ENCODE data around the gene UQCC5. TPM values are rescaled to one million over a fixed set of nuclear protein-coding genes. Genes with fewer than 3 reads are reported as not detected.

Gene UQCC5
- total and polyA plus RNA-seq, 4 donors = 3.3 to 39.9 (median 6.8) TPM

- Histone ChIP-seq H3K9me3 (ENCODE audit: control insufficient read depth in 4 of 4, low read length in 3 of 4) (no peaks in the 10 kb centered on the region), H3K4me1 (ENCODE audit: control insufficient read depth in 4 of 4, insufficient read depth in 4 of 4, low read length in 3 of 4) (peaks cover 0 to 4% (median 0%) of the 10 kb centered on the region in 4 donors), H3K27ac (ENCODE audit: low read depth in 1 of 2, low read length in 2 of 2) (no peak overlapping the region), H3K36me3 (ENCODE audit: control insufficient read depth in 4 of 4, insufficient read depth in 3 of 4, low read depth in 1 of 4, low read length in 3 of 4) (no peaks in the 10 kb centered on the region), H3K4me3 (ENCODE audit: low read depth in 1 of 3, low read length in 3 of 3) (no peak overlapping the region), H3K27me3 (ENCODE audit: control insufficient read depth in 4 of 4, insufficient read depth in 4 of 4, low read length in 3 of 4) (no peaks in the 10 kb centered on the region), H3K9ac (ENCODE audit: low read depth in 1 of 2, low read length in 2 of 2) (no peak overlapping the region)
- WGBS = 95% methylated on average over 33 of the region's 33 CpGs
- no peak for DNase-seq (ENCODE audit: low spot score)
- TF ChIP-seq JUND (IDR thresholded peaks at IDR 0.05) (no peak), FOXA2 (IDR thresholded peaks at IDR 0.05) (no peak), ZBTB33 (IDR thresholded peaks at IDR 0.05) (no peak), EGR1 (IDR thresholded peaks at IDR 0.05; ENCODE audit: low read depth in 2 of 2) (no peak), HNF4A (conservative IDR thresholded peaks at IDR 0.05) (no peak), HNF4G (IDR thresholded peaks at IDR 0.05) (no peak), YY1 (IDR thresholded peaks at IDR 0.05) (no peak), FOXA1 (IDR thresholded peaks at IDR 0.05) (no peak), NR2F2 (IDR thresholded peaks at IDR 0.05) (no peak), RXRA (IDR thresholded peaks at IDR 0.05) (no peak), TAF1 (conservative IDR thresholded peaks at IDR 0.05) (no peak), RAD21 (IDR thresholded peaks at IDR 0.05) (no peak), SP1 (IDR thresholded peaks at IDR 0.05) (no peak), GABPA (IDR thresholded peaks at IDR 0.05 in 1 of 2, conservative IDR thresholded peaks at IDR 0.05 in 1 of 2) (no peak)
- TF ChIP-seq, protein P1, sequence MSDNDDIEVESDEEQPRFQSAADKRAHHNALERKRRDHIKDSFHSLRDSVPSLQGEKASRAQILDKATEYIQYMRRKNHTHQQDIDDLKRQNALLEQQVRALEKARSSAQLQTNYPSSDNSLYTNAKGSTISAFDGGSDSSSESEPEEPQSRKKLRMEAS (IDR thresholded peaks at IDR 0.05) = no peak
- TF ChIP-seq, protein P2, sequence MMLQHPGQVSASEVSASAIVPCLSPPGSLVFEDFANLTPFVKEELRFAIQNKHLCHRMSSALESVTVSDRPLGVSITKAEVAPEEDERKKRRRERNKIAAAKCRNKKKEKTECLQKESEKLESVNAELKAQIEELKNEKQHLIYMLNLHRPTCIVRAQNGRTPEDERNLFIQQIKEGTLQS (IDR thresholded peaks at IDR 0.05) = no peak
- TF ChIP-seq, protein P3, sequence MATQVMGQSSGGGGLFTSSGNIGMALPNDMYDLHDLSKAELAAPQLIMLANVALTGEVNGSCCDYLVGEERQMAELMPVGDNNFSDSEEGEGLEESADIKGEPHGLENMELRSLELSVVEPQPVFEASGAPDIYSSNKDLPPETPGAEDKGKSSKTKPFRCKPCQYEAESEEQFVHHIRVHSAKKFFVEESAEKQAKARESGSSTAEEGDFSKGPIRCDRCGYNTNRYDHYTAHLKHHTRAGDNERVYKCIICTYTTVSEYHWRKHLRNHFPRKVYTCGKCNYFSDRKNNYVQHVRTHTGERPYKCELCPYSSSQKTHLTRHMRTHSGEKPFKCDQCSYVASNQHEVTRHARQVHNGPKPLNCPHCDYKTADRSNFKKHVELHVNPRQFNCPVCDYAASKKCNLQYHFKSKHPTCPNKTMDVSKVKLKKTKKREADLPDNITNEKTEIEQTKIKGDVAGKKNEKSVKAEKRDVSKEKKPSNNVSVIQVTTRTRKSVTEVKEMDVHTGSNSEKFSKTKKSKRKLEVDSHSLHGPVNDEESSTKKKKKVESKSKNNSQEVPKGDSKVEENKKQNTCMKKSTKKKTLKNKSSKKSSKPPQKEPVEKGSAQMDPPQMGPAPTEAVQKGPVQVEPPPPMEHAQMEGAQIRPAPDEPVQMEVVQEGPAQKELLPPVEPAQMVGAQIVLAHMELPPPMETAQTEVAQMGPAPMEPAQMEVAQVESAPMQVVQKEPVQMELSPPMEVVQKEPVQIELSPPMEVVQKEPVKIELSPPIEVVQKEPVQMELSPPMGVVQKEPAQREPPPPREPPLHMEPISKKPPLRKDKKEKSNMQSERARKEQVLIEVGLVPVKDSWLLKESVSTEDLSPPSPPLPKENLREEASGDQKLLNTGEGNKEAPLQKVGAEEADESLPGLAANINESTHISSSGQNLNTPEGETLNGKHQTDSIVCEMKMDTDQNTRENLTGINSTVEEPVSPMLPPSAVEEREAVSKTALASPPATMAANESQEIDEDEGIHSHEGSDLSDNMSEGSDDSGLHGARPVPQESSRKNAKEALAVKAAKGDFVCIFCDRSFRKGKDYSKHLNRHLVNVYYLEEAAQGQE (IDR thresholded peaks at IDR 0.05) = no peak
- TF ChIP-seq, protein P4, sequence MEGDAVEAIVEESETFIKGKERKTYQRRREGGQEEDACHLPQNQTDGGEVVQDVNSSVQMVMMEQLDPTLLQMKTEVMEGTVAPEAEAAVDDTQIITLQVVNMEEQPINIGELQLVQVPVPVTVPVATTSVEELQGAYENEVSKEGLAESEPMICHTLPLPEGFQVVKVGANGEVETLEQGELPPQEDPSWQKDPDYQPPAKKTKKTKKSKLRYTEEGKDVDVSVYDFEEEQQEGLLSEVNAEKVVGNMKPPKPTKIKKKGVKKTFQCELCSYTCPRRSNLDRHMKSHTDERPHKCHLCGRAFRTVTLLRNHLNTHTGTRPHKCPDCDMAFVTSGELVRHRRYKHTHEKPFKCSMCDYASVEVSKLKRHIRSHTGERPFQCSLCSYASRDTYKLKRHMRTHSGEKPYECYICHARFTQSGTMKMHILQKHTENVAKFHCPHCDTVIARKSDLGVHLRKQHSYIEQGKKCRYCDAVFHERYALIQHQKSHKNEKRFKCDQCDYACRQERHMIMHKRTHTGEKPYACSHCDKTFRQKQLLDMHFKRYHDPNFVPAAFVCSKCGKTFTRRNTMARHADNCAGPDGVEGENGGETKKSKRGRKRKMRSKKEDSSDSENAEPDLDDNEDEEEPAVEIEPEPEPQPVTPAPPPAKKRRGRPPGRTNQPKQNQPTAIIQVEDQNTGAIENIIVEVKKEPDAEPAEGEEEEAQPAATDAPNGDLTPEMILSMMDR (IDR thresholded peaks at IDR 0.05; ENCODE audit: low read depth, low read length, missing input control) = no peak
These were observed 14.3 kb upstream of the UQCC5 start for GRCh38 chr3:52521881-52522650.

Data from liver (tissue), 9 donors.